T-helper 2 cell treated with Interferon-gamma antibody and Interleukin-4, amounts not matched to agents 100 ng/mL and 5 ng/mL, for 36 hours (primary cell): ENCODE results near the gene THSD1. TPM values are rescaled to one million over a fixed set of nuclear protein-coding genes. Genes with fewer than 3 reads are reported as not detected.
"Not testable (repeated sequence)": the region's sequence is repeated elsewhere in the genome, so short reads cannot be mapped to it uniquely, and the experiment has no call there.

Experiments used
- intact Hi-C: fragments of 100-400 bp; cut with micrococcal nuclease; formaldehyde crosslinking; loops from one replicate; pipeline ENCODE4 v1.15.1; 2023
- total RNA-seq: library from RNA; stranded (reverse); gene quantifications from 2 replicates; pipeline ENCODE4 v1.2.3, GENCODE V29; 2022

Gene THSD1
- total RNA-seq, 1 donor from 2014 or later: 0.36 TPM

DNA sequence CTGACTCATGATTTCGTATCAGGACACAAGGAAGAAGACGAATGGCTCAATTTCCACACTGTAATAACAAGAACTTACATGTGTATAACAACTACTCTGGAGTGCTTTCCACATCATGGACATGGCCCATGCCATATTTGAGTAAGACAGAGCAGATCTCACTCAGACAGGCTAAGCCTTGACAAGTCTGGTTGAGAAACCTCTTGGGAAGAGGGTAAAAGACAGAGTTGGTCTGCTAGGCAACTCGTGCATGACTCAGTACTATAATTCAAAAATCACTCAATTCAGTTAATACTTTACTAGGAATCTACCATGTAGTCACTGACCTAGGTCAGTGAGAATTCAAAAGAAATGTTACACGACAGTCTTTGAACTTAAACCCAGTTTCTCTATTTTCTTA, 5.7 kb upstream of the THSD1 start:
- intact Hi-C loops: no loop called here

GRCh38 chr13:52408071-52408658, 2.2 kb upstream of the THSD1 start:
- intact Hi-C loops: loop anchor here (5.0 kb wide), 1 partner anchor 44 kb away; the partner anchor contains the start of gene VPS36

DNA sequence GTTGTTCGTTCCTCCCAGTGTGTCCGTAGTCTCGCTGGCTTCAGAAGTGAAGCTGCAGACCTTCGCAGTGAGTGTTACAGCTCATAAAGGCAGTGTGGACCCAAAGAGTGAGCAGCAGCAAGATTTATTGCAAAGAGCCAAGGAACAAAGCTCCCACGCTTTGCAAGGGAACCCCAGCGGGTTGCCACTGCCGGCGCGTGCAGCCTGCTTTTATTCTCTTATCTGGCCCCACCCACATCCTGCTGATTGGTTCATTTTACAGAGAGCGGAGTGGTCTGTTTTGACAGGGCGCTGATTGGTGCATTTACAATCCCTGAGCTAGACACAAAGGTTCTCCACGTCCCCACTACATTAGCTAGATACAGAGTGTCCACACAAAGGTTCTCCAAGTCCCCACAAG, 1.5 kb upstream of the THSD1 start:
- intact Hi-C loops: loop anchor here (5.0 kb wide), 1 partner anchor 45 kb away; the partner anchor contains the start of gene VPS36

- intact Hi-C loops: loop anchor here (5.0 kb wide), 1 partner anchor 46 kb away; the partner anchor contains the start of gene VPS36
Measured at GRCh38 chr13:52406629-52407028, 657 bp upstream of the THSD1 start.

GRCh38 chr13:52405369-52405766, 604 bp downstream of the THSD1 start:
- intact Hi-C loops: loop anchor here (5.0 kb wide), 1 partner anchor 47 kb away; the partner anchor contains the start of gene VPS36

- intact Hi-C loops: no loop called here
Measured at GRCh38 chr13:52399708-52400107, 6.3 kb downstream of the THSD1 start.

DNA sequence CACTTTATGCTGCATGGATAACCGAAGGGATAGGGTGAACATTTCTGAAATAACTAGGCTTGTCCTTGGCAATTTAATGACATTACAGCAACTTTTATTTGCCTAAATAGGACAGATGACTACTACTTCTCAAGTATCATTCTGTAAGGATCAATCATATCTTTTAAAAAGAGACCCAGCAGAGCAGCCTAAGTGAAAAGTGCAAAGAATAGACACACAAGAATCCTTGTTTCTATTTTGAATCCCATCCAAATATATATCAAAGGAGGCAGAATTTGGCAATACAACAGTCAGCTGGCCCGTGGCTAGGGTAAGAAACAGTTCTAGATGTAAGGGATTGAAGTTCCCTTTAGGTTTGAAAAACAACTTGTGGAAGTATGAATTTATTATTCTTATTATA, 6.9 kb downstream of the THSD1 start:
- intact Hi-C loops: no loop called here

DNA sequence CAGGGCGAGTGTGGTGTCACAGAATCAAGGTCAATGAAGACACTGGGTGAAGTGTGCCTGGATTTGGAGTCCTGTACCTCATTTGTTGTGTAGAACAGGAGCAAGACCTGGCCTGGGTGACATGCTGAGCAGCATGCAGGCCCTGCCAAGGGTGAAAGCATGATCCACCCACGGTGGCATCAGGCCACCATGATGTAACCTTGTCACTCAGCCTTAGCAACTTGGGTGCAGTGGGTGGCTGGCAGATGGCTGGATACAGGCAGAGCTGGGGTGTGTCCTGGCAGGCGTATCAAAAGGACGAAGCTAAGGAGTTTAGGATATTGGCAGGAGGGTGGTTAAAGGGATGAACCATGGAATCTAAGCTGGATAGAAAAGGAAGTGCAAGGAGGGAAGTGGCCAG, 10.3 kb downstream of the THSD1 start:
- intact Hi-C loops: no loop called here

DNA sequence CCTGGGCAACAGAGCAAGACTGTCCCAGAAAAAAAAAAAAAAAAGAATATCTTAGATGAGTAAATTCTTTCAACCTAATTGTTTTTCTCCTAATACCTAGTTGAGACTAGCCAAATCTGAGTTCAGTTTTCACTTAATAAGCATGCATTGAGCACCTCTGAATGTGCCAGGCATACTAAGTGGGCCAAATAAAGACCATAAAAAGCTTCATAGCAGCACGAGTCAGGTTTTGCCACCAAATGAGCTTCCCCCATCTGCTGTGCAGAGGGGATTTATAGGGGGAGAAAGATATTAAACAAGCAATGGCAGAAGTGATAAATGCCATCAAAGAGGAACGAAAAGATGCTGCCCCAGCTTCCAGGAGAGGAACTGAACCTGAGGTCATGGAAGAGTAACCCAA, 11.4 kb downstream of the THSD1 start:
- intact Hi-C loops: no loop called here

GRCh38 chr13:52393572-52394357, 12.2 kb downstream of the THSD1 start:
- intact Hi-C loops: no loop called here

DNA sequence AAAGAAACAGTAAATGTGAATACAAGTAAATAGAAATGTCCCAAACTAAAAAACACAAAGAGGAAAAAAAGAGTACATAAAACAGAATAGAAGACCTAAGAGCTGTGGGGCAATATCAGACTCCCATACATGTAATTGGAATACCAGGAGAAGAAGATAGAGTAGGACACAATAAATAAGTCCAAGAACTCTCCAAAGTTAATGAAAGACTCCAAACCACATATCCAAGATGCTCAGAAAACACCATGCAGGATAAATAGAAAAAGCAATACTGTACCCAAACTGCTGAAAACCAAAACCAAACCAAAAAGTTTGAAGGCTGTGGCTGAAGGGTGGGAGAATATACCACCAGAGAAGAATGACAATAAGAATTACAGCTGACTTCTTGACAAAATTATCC, 18.3 kb downstream of the THSD1 start:
- intact Hi-C loops: no loop called here

GRCh38 chr13:52385870-52386269, 20.1 kb downstream of the THSD1 start:
- intact Hi-C loops: no loop called here

GRCh38 chr13:52383366-52383765, 22.6 kb downstream of the THSD1 start:
- intact Hi-C loops: no loop called here

GRCh38 chr13:52378312-52378711, 27.7 kb downstream of the THSD1 start:
- intact Hi-C loops: no loop called here

DNA sequence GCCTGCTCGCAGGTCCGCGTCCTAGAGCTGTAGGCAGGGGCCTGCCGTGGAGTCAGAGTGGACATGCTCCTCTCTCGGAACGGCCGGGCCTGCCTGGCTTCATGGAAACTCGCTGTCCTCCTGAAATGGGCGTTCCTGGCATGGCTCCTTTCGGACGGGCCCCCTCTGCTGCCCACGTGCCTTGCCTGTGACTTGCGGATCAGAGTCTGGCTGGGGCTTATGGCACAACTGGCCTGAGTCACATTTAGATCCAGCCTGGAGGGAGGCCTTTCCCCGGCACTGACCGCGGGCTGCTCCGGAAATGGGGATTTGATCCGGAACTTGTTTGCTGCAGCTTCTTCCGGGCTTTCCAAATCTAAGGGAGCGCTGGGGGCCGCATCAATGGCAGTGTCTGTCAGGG, 28.1 kb downstream of the THSD1 start:
- intact Hi-C loops: no loop called here

DNA sequence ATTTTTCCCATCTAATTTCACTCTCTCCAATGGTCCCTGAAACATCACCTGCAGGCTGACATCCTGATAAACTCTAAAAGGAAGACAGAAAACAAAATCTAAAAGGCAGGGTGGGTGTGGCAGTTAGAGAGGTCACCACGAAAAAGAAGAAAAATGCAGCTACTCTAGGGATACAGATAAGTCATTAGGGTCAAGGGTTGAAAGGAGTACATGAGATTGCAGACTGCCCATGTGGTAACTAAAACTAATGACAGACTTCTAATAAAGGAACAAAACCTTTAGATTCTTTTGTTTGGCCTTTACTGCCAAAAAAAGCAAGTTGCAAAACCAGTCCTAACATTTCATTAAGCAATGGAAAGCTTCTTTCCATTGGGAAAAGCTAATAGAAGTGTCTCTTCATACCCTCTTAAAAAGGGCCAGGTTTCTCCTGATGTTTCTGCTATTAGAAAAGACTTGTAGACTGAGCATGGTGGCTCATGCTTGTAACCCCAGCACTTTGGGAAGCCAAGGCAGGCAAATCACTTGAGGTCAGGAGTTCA, 31.0 kb downstream of the THSD1 start:
- intact Hi-C loops: no loop called here

- intact Hi-C loops: no loop called here
Measured at GRCh38 chr13:52374389-52374788, 31.6 kb downstream of the THSD1 start.

DNA sequence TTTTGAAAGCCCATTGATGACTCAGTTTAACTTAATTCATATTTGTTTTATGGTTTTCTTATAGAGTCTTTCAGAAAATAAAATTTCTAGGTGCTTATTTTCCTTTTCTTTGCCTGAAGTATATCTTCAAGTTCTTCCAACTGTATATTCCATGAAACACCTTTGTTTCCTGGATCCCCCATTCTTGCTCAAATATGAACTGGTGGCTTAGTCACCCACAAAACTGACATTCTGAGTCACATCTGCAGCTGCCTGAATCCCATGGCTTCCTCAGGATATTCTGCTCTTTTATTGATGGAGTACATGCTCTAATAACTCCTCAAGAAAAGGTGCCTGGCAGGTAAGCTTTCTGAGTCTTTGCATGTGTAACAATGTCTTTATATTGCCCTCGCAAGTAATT, 32.7 kb downstream of the THSD1 start:
- intact Hi-C loops: not testable (repeated sequence)

DNA sequence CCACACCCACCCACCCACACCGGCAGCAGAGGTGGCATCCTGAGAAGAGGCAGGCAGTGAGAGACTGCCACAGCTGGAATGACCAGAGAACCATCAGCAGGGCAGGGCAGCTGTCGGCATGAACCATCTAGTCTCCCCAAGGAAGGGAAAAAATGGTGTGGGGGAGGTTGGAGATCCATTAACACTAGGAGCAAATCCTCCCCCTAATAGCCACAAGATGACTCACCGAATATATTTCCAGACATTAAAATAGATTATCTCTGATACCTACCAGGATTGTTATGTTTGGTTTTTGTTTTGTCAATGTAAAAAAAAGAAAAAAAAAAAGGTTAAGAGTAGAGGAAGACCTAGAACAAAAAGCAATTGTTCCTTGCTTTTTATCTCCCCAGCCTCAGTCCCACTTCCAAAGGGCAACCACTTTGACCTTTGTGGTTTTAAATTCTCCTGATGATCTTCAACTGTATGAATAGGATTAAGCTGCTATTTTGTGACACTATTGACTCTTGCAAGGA, 34.2 kb downstream of the THSD1 start:
- intact Hi-C loops: no loop called here

DNA sequence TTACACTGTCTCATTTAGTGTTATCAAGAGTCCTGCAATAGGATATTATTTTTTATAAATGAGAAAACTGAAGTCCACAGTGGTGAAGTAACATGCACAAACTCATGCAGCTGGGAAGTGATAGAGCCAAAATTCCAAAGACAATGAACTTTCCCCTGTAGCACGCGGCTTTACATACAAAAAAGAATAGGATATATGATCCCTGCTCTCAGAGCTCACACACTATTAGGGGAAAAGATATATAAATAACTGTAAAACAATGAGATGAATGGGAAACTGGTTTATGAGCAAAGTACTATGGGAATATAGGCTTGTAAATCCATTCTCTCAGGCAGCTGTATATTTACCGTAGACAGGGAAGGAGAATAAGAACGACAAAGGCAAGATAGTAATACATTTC, 39.7 kb downstream of the THSD1 start:
- intact Hi-C loops: no loop called here

- intact Hi-C loops: not testable (repeated sequence)
Measured at GRCh38 chr13:52362169-52362887, 43.6 kb downstream of the THSD1 start.

GRCh38 chr13:52361225-52361624, 44.7 kb downstream of the THSD1 start:
- intact Hi-C loops: no loop called here
